GM19043 (cell line): Measurements from ENCODE around the gene FARSA.
A peak's percentile ranks its signal among the peaks of the same experiment; 100 is the strongest.
"Not testable (repeated sequence)": the region's sequence is repeated elsewhere in the genome, so short reads cannot be mapped to it uniquely, and the experiment has no call there.

Experiments used
- ATAC-seq: cut with Tn5 transposase; IDR thresholded peaks from one replicate; pipeline ENCODE4 v1.9.1; 2021; ENCODE audit warnings: low read depth; ENCODE audit not compliant: unreplicated experiment

Gene FARSA

GRCh38 chr19:12938779-12939601 lies 5.5 kb upstream of the FARSA start:
- ATAC-seq, result no peak

GRCh38 chr19:12937927-12938778 lies 4.6 kb upstream of the FARSA start, which contains the start of gene CALR:
CALR (plus strand) TSS chr19:12938609; CDS start chr19:12938680, 71 bp downstream.
- ATAC-seq, result peak; percentile 83

GRCh38 chr19:12937093-12937926 lies 3.8 kb upstream of the FARSA start:
- ATAC-seq, result no peak

GRCh38 chr19:12936582-12936981 lies 3.1 kb upstream of the FARSA start:
- ATAC-seq, result no peak

GRCh38 chr19:12935071-12935470 lies 1.6 kb upstream of the FARSA start:
- ATAC-seq, result no peak

GRCh38 chr19:12932392-12933286 lies 872 bp downstream of the FARSA start:
- ATAC-seq, result no peak

GRCh38 chr19:12930002-12930645 lies 3.4 kb downstream of the FARSA start:
- no peak for ATAC-seq

GRCh38 chr19:12924621-12925310 lies 8.7 kb downstream of the FARSA start:
- no peak for ATAC-seq

GRCh38 chr19:12922959-12923358 lies 10.6 kb downstream of the FARSA start:
- no peak for ATAC-seq

- no peak for ATAC-seq
Measured at GRCh38 chr19:12921047-12921446, 12.5 kb downstream of the FARSA start.

GRCh38 chr19:12918253-12918652 lies 15.3 kb downstream of the FARSA start:
- no peak for ATAC-seq

- ATAC-seq, result not testable (repeated sequence)
Measured at GRCh38 chr19:12915860-12916259, 17.7 kb downstream of the FARSA start.

GRCh38 chr19:12913851-12914690 lies 19.4 kb downstream of the FARSA start:
- no peak for ATAC-seq

- no peak for ATAC-seq
Measured at GRCh38 chr19:12913011-12913561, 20.4 kb downstream of the FARSA start.

GRCh38 chr19:12912571-12912970 lies 20.9 kb downstream of the FARSA start:
- no peak for ATAC-seq

GRCh38 chr19:12907166-12907565 lies 26.3 kb downstream of the FARSA start:
- no peak for ATAC-seq

GRCh38 chr19:12899891-12900518 lies 33.5 kb downstream of the FARSA start:
- peak; percentile 66 for ATAC-seq
